Kidney (tissue), 14 donors: ENCODE data around the gene KBTBD6. TPM values are rescaled to one million over a fixed set of nuclear protein-coding genes. Genes with fewer than 3 reads are reported as not detected.

Experiments
- DNase-seq, 5 donors: peaks; one replicate each; pipeline ENCODE4 v3.0.0-alpha.2; 2013 to 2020
- FAIRE-seq: peaks from 2 replicates; lab custom pipeline; 2012; peaks lifted over from hg19 to GRCh38; lab: Jason Lieb, UNC
- H3K27ac ChIP-seq, 2 donors: one replicate each; pipeline ENCODE4 v1.7.0; 2013; ENCODE audit warnings: low read depth in 2 of 2, low read length in 2 of 2, inconsistent platforms in 1 of 2
- H3K27me3 ChIP-seq: one replicate; pipeline ENCODE4 v1.7.1; 2013; ENCODE audit warnings: low read length, inconsistent platforms; ENCODE audit not compliant: control insufficient read depth, insufficient read depth
- H3K36me3 ChIP-seq, 3 donors: one replicate each; pipeline versions ENCODE4 v1.7.0 to v1.7.1; 2013; ENCODE audit warnings: low read length in 3 of 3, control low read depth in 1 of 3, inconsistent platforms in 1 of 3; ENCODE audit not compliant: insufficient read depth in 3 of 3, control insufficient read depth in 2 of 3
- H3K4me1 ChIP-seq, 3 donors: one replicate each; pipeline versions ENCODE4 v1.7.0 to v1.7.1; 2013; ENCODE audit warnings: low read length in 3 of 3, inconsistent platforms in 1 of 3, low read depth in 1 of 3; ENCODE audit not compliant: control insufficient read depth in 2 of 3, insufficient read depth in 2 of 3
- H3K4me3 ChIP-seq, 3 donors: one replicate each; pipeline versions ENCODE4 v1.7.0 to v1.8.1; 2013; ENCODE audit warnings: low read length in 3 of 3, control low read depth in 1 of 3, inconsistent platforms in 1 of 3
- H3K9ac ChIP-seq, 3 donors: one replicate each; pipeline versions ENCODE4 v1.7.0 to v1.7.1; 2013; ENCODE audit warnings: low read length in 3 of 3, control low read depth in 1 of 3, inconsistent platforms in 1 of 3
- H3K9me3 ChIP-seq, 3 donors: one replicate each; pipeline versions ENCODE4 v1.7.0 to v1.7.1; 2013; ENCODE audit warnings: low read length in 3 of 3, control low read depth in 1 of 3, inconsistent platforms in 1 of 3; ENCODE audit not compliant: control insufficient read depth in 2 of 3, insufficient read depth in 1 of 3
- intact Hi-C: fragments of 100-400 bp; cut with DNase I; formaldehyde crosslinking; loops from one replicate; pipeline ENCODE4 v1.11.1; 2022
- polyA plus RNA-seq: library from polyadenylated mRNA; stranded (reverse); fragments of 350-450 nt; fragmentation: Illumina TruSeq; extraction: RNeasy Lipid Tissue Mini Kit (QIAGEN cat#74804); gene quantifications from one replicate; pipeline ENCODE4 v1.2.3, GENCODE V29; 2014; ENCODE audit warnings: low read depth, low replicate concordance; ENCODE audit not compliant: insufficient read depth
- total RNA-seq: library from RNA; stranded (reverse); fragmentation: NEBNext Ultra II Directional; extraction: Animal tissue kit (Norgen Biotek cat#: 25700); gene quantifications from one replicate; pipeline ENCODE4 v1.2.1, GENCODE V29; 2021
- TF ChIP-seq, protein P1 (sequence below): IDR thresholded peaks from 3 replicates; pipeline ENCODE4 v1.5.1; 2012; ENCODE audit warnings: mild to moderate bottlenecking, moderate library complexity, borderline replicate concordance; ENCODE audit not compliant: insufficient read depth; ENCODE audit errors: extremely low read depth
- donor health status: control.
- donor health status: control.
- donor health status: control.
- donor health status: control.
- donor health status: control.
- donor health status: DM: yes; HTN: yes; CAD: no.
- donor health status: Normal renal cell carcinoma (clear cell type).

The KBTBD6 gene
- total and polyA plus RNA-seq, 2 donors from 2014 or later = 4.7 to 9.3 TPM

GRCh38 chr13:41148419-41149283 lies 16.0 kb upstream of the KBTBD6 start:
- FAIRE-seq (no peak), DNase-seq (no peak)
- no peaks in the 10 kb centered on the region for H3K27me3 ChIP-seq
- no peak overlapping the region for H3K4me3 ChIP-seq
- H3K27ac ChIP-seq = no peak overlapping the region
- no peak overlapping the region for H3K9ac ChIP-seq
- H3K4me1 ChIP-seq = no peaks in the 10 kb centered on the region
- intact Hi-C loops = no loop called here
- H3K9me3 ChIP-seq = peaks cover 0 to 30% (median 8%) of the 10 kb centered on the region in 3 donors
- H3K36me3 ChIP-seq = no peaks in the 10 kb centered on the region
- TF ChIP-seq, protein P1, sequence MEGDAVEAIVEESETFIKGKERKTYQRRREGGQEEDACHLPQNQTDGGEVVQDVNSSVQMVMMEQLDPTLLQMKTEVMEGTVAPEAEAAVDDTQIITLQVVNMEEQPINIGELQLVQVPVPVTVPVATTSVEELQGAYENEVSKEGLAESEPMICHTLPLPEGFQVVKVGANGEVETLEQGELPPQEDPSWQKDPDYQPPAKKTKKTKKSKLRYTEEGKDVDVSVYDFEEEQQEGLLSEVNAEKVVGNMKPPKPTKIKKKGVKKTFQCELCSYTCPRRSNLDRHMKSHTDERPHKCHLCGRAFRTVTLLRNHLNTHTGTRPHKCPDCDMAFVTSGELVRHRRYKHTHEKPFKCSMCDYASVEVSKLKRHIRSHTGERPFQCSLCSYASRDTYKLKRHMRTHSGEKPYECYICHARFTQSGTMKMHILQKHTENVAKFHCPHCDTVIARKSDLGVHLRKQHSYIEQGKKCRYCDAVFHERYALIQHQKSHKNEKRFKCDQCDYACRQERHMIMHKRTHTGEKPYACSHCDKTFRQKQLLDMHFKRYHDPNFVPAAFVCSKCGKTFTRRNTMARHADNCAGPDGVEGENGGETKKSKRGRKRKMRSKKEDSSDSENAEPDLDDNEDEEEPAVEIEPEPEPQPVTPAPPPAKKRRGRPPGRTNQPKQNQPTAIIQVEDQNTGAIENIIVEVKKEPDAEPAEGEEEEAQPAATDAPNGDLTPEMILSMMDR = no peak

DNA sequence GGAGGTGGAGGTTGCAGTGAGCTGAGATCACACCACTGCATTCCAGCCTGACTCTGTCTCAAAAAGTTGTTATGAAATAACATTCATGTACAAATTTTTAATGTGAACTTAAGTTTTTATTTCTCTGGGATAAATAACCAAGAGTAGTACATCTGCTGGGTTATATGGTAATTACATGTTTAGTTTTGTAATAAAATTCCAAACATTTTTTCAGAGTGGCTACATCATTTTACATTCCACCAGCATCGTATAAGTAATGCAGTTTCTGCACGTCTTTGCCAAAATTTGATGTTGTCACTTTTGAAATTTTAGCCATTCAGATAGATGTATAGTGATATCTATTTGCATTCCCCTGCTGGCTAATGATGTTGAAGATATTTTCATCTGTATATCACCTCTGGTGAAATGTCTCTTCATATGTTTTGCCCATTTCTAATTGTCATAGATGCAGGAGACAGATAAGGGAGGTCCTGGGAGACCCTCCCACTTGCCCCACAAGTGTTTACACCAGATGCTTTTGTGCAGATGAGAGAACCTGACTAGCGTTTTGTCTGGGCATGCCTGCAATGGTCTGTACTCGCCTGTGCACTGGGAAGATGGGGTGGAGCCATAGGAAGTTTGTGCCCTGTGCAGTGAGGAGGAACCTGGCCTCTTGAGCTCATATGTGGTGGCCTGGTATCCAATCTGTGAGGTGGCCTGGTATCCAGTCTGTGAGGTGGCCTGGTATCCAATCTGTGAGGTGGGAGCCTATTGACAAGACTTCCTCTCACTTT lies 12.7 kb upstream of the KBTBD6 start:
- intact Hi-C loops = no loop called here
- H3K27me3 ChIP-seq = no peaks in the 10 kb centered on the region
- FAIRE-seq = no peak

GRCh38 chr13:41144576-41144975 lies 12.0 kb upstream of the KBTBD6 start:
- no peaks in the 10 kb centered on the region for H3K36me3 ChIP-seq
- no peaks in the 10 kb centered on the region for H3K27me3 ChIP-seq
- DNase-seq (no peak), FAIRE-seq (no peak)
- no peak overlapping the region for H3K27ac ChIP-seq
- TF ChIP-seq, protein P1 = no peak
- intact Hi-C loops = no loop called here
- no peak overlapping the region for H3K4me3 ChIP-seq
- H3K4me1 ChIP-seq = no peaks in the 10 kb centered on the region
- peaks cover 0 to 16% (median 5%) of the 10 kb centered on the region in 3 donors for H3K9me3 ChIP-seq
- no peak overlapping the region for H3K9ac ChIP-seq

More for the DNA sequence above, 12.7 kb upstream of the KBTBD6 start:
- TF ChIP-seq, protein P1 = no peak
- no peak overlapping the region for H3K4me3 ChIP-seq
- H3K4me1 ChIP-seq = no peaks in the 10 kb centered on the region
- no peaks in the 10 kb centered on the region for H3K36me3 ChIP-seq
- DNase-seq = no peak
- H3K9me3 ChIP-seq = peaks cover 0 to 19% (median 5%) of the 10 kb centered on the region in 3 donors
- no peak overlapping the region for H3K9ac ChIP-seq
- H3K27ac ChIP-seq = no peak overlapping the region
